GM12873 (cell line): ENCODE measurements around the gene TPD52L1.

Experiments
- TF ChIP-seq, protein P1 (sequence below): IDR thresholded peaks from 2 replicates; pipeline ENCODE4 v1.5.1; 2012; ENCODE audit warnings: low read depth, mild to moderate bottlenecking, moderate library complexity, low read length, control low read depth; ENCODE audit not compliant: insufficient read depth; ENCODE audit errors: missing control alignments

Gene TPD52L1

DNA sequence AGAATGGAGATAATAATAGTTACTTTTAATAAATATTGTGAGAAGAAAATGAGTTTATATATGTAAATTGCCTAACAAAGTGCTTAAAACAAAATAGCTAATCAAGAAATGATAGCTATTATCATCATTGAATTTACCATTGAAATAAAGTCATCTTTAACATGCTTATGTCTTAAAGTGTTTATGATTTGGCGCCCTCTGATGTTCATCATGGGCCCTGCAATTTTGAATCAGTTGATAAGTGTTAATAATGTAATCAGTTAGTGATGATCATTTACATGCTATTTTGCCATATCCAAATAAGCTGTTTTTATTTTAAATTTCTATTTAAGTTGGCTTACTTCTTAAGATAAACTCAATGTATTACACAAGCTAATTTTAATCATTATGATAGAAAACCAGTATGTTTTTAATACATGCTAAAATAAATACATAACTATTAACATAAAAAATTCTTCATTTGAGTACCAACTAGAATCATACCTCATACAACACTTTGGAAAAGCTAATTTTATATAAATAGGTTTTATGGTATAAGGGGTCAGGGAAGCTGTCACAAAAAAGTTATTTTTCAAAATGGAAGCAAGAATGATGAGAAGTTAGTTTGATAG lies 39.2 kb upstream of the TPD52L1 start:
- TF ChIP-seq, protein P1, sequence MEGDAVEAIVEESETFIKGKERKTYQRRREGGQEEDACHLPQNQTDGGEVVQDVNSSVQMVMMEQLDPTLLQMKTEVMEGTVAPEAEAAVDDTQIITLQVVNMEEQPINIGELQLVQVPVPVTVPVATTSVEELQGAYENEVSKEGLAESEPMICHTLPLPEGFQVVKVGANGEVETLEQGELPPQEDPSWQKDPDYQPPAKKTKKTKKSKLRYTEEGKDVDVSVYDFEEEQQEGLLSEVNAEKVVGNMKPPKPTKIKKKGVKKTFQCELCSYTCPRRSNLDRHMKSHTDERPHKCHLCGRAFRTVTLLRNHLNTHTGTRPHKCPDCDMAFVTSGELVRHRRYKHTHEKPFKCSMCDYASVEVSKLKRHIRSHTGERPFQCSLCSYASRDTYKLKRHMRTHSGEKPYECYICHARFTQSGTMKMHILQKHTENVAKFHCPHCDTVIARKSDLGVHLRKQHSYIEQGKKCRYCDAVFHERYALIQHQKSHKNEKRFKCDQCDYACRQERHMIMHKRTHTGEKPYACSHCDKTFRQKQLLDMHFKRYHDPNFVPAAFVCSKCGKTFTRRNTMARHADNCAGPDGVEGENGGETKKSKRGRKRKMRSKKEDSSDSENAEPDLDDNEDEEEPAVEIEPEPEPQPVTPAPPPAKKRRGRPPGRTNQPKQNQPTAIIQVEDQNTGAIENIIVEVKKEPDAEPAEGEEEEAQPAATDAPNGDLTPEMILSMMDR = peak; percentile 55

DNA sequence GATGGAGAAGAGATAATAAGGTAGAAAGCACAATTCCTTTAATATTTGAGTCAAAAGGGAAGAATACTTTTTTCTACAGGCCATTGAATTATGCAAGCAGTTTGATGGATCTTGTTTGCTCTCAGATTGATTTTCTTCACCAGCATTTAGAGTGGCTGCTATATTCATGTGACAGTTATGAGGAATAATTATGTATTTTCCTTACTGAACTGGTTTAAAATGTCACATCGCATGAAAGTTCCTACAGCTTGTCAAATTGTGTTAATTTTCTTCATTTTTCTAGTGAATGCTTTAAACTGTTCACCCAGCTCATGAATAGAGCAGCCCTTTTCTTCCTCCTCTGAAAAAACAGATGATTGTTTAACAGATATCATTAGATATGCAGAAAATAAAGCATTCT lies 37.4 kb upstream of the TPD52L1 start:
- TF ChIP-seq, protein P1 = no peak

DNA sequence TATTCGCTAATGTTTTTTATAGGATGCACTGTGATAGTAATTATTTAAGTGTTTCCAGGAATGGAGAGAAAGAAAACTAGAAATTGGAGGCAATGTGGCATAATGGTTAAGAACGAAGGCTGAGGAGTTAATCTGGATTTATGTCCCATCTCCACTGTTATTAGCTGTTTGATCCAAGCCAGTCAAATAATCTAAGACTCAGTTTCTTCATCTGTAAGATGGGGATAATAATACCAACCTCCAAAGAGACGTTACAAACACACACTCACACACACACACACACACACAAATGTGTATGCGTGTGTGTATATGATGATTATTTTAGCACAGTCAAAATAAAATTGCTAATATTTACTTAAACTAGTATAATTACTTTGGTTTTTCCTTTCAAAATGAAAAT lies 36.9 kb upstream of the TPD52L1 start:
- TF ChIP-seq, protein P1 = no peak

DNA sequence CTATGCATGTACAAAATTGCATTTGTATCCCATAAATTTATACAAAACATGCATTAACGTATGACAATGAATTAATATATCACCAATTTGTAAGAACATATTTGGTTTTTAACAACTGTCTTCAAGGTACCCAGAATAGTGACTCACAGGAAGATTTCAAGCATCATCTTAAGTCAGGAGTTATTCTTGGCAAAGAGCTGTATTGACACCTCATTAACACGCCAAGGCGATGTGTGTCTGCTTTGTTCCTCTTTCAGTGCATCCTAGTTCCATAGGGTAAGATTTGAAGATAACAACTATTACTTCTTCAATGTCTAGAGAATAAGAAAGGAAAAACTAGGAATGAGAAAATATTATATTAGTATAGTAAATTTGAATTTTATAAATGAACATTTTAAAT lies 35.8 kb upstream of the TPD52L1 start:
- TF ChIP-seq, protein P1 = no peak

DNA sequence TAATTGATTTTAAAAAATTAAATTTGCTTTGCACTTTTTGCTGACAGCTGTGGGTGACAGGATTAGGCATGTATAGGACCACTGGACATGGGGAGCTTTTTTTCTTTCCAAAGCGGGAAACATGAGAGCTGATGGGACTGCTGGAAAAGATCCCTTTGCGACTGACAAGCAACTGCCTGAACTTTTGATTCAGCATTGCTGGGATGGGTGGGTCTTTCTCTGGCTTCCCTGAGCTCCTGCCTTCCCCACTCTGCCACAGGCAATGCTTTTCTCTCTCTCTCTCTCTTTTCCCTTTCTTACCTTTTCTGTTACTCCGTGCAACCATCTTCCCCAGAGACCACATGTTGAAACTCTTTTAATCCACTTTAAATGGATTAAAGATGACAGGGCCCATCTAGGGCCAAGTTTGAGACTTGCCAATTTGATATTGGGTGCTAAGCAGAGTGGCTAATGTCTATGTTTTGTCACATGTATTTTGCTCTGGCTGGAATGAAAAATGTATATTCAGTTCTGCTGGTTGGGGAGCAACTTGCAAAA lies 33.5 kb upstream of the TPD52L1 start:
- TF ChIP-seq, protein P1 = no peak

DNA sequence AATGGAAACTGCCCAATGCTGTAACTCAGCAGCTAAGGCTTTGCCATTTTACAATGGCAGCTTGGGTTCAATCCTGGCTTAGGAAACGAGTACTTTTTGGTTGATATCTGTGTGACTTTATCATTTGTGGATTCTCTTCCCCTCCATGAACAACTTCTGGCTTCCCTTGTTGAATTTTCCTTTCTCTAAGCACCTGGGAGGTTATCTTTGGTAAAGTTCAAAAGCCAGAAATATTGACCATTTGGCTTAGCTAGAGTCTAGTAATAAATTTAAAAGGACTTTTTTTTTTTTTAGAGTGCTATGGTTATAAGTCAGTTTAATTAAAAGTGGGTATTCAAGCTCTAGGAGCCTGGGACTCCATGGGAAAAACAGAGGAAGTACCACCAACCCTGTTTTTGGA lies 31.7 kb upstream of the TPD52L1 start:
- TF ChIP-seq, protein P1 = no peak

DNA sequence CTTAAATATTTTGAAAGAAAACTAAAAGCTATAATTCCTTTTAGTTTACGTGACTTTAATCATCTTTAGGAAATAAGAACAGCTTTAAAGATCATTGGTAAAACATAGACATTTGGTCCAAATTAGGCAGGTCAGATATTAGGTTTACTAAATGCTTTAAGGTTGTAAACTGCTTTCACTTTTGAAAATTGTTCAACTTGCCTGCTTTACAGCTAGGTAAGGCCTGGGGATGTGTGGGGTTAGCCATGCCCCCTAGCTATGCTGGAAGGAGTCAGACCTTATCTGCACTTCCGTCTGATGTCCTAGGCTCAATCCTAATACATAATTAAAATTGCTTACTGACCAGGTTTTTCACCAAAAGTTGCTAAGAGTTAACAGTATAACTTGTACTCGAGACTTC lies 30.5 kb upstream of the TPD52L1 start:
- TF ChIP-seq, protein P1 = no peak
